GM21381 (cell line): ENCODE measurements around the gene PARVB.

Source experiments
- ATAC-seq: cut with Tn5 transposase; IDR thresholded peaks from one replicate; pipeline ENCODE4 v1.9.1; 2021; ENCODE audit warnings: mild to moderate bottlenecking, moderate library complexity; ENCODE audit not compliant: unreplicated experiment

PARVB gene

DNA sequence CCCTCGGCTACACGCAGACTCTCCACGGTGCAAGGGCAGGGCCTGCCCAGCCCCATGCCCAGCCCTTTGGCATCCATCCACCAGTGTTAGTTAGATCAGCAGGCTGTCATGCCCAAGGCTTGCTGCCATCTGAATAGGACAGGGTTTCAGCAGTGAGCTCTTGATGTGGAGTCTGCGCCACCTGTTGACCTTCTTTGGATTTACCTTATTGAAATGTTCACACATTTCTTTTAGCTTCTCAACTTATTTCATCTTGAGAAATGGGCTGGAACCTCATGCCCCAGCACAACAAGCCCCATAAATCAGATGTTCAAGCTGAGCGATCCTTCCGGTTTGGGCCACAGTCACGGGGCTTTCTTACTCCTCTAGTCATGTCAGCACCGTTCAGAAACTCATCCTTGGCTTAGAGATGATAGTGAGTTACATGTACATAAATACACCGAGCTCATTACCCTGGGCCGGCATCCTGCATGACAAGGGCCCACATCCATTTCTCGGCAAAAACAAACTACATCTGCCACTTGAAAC is 61.7 kb downstream of the PARVB start:
- ATAC-seq: no peak

DNA sequence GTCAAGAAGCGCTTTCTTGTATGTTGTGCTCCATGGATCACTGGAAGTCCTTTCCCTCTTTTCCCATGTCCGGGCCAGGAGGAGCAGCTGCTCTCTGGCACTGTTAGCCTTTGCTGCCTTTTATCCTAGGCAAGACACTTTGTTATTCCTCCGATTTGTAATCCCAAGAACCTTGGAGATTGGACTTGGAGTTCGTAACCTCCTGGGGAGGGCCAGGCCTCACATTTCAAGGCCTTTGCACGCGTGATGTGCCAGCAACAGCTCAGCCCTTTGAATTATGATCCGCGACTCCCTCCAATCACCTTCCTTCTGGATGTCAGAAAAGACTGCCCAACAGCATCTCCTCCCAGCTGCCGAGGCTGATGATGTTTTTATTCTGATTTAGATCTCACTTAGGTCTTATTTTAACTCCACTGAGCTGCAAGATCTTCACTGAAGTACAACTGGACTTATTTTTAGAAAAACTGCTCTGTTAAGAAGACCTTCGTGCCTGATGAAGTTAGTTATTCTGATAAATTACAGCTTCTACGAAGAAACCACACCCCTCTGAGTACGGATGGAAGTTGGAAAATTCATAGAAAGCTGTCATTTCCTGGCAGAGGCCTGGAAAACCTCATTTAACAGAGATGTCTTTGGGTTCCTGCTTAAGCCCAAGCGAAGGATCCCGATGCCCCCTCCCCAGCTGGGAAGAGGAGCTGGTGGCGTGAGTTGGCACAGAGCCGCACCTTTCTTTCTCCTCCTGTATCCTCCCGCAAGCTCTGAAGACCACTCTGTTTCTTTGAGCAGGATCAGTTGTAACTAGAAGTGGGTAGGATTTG is 62.4 kb downstream of the PARVB start:
- no peak for ATAC-seq

DNA sequence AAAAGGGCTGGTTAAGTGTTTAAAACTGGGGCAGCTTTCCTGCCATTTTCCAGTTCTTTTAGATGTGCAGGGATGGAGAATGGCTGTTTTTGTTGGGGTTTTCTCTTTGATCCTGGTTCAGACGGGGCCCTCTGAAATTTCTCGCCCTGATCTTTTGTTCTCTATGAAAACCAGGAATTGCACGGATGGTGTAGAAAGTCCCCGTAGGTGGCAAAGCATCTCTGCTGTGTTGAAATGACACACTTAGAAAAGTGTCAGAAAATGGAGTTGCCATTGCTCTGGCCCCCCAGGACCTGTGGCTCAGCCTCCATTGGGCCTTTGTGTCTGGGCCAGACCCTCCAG is 63.0 kb downstream of the PARVB start:
- no peak for ATAC-seq

DNA sequence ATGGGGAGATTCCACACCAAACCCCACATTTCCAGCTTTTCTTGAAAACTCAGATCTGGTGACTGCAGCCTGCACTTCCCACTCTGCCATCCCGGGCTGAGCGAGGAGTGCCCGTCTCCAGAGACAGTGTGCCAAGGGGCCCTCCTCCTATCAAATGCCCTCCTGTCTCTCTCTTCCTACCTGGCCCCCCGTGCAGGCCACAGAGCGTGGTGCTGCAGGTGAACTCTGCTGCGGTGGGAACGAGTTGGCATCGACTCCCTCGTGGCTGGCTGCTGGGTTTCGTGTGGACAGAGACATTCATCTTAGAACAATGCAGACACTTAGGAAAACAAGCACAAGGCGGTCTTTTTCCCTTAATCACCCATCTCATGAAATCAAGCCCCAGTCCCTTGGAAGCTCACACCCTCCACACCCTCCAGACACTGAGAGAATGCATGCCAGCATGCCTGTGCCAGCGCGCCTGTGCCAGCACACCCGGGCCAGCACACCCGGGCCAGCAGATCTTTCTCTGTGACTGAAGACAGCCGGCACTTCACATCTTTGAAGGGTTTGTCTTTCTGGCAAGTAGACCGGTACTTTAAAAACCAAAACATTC is 65.0 kb downstream of the PARVB start:
- ATAC-seq: no peak

DNA sequence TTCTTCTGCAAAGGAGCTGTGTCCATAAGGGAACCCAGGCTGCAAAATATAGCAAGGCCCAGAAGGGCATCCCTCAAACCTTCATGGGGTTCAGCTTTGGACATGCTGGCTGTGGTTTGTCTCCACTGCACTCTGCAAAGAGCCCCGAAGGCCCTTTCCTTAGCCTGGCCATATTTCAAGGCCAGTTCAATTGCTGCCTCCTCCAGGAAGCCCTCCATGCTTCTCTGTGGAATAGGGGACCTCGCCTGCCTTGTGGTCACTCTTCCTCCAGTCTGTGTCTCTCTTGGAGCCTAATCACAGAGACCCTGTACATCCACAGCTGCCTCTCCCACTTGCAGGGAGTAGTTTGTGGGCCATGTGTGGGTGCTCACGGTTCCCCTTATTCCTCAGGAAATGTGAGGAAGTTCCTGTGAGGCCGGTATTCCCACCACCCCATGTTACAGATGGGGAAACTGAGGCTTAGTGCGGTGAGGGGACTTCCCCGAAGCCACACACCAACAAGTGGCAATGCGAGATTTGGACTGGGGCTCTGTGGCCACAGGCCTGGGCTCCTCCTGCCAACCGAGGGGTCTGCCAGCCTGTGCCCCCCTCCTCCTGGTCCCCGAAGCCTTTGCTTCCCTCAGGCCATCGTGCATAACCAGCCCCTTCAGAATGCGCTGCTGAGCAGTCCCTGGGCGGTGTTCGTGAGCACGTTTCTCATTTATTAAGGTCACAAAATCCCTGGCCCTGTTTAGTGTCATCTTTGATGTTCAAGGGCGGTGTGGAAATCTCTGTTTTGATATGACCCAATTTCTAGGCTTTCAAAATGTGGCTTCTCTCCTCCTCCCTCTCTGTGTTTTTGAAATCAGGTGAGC is 65.8 kb downstream of the PARVB start:
- no peak for ATAC-seq

DNA sequence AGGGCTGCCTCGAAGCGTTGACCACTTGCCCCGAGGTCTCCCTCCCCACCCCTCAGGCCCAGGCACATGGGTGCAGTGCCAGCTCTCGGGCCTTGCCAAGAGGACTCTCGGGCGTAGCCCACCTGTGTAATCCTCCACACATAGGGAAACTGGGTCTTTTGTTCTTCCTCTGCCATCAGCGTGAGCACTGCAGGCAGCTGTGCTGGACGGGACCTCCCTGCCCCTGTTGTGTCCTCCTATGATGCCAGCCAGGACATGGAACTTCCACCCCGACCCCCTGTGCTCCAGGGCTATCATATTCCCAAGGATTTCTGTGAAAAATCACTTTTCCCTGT is 66.4 kb downstream of the PARVB start:
- ATAC-seq: no peak

DNA sequence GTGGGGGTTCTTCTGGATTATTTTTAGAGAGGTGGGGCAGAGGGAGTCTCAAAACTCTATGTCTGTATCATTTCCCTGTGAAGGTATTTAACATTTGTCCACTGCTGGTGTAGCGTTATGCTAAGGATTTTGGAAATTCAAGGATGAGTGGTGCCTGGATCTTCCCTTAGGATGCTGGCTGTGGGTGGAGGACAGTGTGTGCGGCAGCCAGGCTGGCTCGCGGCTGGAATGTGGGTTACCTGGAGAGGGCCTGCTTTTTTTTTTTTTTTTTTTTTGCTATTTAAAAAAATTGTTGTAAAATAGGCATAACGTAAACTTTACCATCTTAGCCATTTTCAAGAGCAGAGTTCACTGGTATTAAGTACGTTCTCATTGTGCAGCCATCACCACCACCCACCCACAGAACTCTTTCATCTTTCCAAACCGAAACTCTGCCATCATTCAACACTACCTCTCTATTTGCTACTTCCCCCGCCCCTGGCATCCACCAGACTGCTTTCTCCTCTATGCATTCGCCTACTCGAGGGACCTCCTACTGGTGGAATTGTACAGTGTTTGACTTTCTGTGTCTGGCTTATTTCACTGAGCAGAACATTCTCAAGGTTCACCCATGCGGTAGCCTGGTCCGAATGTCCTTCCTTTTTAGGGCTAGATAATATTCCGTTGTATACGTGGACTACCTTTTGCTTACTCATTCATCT is 67.1 kb downstream of the PARVB start:
- ATAC-seq: no peak

DNA sequence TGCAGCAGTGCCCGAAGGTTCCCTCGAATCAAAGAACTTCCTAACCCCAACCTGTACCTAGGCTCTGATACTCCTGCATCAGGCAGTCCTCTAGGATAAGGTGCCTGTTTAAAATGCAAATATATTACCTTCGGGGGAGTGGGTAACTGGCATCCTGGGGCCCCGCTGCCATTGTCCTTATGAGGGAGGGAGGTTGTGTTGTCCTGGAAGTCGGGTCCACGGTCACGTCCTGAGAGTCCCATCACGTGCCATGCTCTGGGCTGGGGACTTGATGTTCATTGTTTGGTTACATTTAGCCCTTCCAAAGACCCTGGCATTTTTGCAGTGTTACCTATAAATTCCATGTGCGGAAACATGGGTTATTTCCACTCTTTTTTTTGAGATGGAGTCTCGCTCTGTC is 67.6 kb downstream of the PARVB start:
- ATAC-seq: no peak

DNA sequence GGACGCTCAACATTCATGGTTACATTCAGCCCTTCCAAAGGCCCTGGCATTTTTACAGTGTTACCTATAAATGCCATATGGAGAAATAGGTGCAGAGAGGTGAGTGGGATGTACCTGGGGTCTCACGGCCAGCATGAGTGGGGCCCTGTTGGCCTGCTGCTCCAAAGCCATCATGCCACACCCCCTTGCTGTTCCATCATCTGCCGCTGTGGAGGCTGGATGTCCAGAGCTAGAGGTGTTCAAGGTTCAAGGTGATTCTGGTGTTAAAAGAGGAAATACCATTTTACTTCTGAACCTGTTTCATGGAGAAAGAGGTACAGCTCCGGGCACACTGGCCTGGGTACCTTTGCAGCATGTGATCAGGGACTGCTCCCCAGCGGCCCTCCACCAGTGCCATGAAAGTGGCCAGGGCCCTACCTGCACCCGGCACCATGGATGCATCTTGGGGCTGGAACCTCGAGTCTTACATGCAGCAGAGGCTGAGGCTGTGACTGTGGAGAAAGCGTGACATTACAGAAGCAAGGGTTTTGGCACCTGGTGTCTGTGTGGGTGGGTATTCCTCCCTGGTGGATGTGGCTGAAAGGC is 68.6 kb downstream of the PARVB start:
- ATAC-seq: no peak

DNA sequence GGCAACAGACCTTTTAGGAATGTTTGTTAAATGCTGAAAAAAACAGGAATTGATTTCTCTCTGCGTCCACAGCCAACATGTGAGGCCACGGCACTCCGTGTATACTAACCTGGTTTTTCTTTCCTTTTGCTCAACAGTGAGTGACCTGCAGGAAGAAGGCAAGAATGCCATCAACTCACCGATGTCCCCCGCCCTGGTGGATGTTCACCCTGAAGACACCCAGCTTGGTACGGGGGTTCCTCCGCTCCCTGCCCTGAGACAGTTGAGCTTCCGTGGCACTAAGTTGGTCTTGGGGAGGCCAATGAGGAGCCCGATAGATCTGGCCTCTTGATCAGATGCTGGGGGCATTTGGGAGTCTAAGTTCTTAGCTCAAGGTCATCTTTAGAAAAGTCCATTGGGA is 69.7 kb downstream of the PARVB start:
- no peak for ATAC-seq

DNA sequence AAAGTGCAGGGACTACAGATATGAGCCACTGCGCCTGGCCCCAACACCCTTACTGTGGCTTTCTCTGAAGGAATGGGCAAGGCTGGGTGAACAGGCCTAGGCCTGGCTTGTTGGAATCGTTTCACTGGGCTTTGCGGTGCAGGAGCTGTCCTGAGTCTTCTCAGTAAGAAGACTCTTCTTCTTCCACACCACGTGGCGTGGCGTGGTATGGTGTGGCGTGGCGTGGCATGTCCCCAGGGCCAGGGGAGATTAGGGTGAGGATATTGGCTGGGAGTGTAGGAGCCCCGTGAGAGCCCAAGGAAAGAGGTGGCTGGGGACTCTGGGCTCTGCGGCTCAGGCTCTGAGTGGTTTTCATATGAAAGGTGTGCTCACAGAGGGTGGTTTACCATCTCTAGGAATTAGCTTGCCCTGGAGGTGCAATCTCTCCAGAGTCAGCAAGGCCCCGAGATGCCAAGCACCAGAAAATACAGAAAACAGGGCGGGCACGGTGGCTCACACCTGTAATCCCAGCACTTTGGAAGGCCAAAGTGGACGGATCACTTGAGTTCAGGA is 70.7 kb downstream of the PARVB start:
- ATAC-seq: no peak

DNA sequence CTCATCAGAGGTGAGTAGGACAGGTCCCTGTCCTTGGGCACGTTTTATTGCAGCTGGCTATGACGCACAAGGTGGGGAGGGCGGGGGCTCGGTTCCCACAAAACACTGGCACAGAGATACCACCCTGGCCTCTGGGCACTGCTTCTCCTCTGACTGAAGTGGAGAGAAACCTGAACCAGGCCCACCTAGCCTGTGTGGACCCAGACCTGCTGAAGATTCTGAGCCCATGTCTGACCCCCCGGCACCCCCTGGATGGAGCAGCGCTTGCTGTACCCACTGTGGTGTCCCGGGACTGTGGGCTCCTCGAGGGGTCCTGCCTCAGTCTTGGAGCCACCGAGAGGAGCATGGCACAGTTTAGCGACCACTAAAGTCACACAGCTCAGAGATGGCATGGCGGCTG is 72.6 kb downstream of the PARVB start:
- ATAC-seq: no peak

DNA sequence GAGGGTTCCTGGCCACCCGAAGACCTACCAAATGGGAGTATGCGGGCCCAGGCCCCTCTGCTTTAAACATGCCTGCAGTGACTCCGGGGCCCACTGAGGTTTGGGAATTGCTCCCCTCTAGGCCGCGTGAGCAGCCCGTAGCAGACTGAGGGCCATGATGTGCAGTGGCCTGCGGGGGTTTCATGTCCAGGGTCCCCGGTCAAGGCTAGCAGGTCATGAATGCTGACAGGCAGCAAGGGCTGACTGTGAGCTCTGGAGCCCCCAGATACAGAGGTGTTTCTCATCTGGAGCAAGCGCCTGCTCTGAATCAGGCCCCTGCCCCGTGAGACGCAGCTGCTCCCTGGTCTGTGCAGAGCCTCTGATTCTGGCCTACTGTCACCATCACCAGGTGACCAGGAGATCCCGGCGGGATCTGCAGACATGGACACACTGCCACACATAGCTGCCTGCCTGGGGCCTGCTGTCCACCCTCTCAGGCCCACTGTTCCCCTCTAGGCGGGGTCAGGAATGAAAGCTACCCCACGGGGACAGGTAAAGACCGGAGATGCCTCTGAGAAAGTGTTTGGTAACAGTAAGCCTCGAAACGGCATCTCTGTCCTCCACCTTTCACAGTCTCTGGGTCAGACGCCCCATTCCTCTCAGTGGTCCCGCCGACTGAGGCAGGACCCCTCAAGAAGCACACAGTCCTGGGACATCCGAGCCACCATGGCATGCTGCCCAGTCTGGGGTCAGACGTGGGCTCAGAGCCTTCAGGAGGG is 73.3 kb downstream of the PARVB start:
- ATAC-seq: no peak

DNA sequence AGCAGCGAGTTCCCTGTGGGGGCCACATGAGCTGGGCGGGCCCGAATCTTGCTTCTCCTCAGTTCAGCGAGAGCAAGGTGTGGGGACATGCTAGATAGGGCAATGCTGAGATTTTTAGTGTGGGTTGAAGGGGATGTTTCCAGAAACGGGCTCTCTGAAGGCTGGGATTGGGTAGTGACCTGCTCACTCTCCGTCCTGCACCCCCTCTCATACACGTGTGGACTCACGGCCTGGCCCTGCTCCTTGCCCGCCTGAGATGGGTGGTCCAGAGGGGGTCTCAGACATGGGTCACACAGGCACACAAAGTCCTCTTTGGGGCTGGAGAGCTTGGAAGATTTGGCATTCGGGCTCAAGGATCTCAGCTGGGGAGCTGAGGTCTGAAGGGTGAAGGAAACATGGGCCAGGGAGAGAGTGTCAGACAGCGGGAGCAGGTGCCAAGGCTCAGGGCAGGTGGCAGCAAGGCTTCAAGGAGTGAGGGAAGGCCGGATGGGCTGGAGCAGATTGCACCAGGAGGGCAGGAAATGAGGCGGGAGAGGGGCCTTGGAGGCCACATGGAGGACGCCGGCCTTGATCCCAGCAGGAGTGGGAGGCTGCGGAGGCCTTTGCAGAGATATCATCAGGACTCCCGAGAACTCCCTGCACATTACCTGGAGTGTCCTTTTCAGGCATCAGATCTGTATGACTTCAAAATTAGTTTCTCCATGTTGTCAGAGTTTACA is 74.1 kb downstream of the PARVB start:
- no peak for ATAC-seq

DNA sequence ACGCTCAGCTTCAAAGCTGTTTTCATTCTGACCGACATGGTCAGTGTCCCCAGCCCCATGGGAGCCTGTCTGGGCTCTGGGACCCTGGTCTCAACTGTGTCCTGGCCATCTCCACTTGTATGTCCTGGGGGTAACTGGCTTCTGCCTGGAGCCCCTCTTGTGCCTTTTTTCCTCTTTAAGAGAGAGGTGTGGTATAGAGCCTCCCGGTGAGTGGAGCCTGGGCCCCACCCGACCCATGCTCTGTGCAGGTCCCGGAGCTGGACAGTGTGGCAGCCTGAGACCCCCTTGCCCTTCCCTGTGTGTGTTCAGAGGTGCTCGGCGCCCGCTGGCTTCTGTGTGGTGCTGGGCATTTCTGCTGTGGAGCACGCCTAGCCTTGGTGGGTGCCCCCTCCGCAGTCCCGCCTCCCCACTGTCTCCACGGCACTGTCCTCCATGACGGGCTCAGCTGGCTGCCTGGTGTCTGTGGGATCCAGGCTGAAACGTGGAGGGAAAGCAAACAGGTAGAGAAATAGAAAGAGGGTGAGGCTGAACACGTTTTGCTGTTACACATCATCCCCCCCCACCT is 74.9 kb downstream of the PARVB start:
- no peak for ATAC-seq

DNA sequence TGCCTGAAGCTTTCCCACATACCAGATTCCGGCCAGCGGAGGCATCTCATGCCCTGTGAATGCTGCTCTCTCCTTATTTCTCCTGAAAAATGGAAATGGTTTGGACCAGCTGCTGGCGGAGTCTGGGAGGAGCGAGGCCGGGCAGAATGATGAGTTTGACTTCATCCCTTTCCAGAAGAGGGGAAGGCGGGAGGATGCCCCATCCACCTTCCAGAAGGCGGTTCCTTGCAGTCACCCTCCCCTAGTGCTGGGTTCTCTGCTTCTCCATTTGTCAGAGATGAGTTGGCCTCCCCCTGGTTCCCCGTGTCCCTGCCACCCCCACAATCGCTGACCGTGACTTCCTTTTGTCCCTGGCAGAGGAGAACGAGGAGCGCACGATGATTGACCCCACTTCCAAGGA is 75.6 kb downstream of the PARVB start:
- ATAC-seq: no peak

DNA sequence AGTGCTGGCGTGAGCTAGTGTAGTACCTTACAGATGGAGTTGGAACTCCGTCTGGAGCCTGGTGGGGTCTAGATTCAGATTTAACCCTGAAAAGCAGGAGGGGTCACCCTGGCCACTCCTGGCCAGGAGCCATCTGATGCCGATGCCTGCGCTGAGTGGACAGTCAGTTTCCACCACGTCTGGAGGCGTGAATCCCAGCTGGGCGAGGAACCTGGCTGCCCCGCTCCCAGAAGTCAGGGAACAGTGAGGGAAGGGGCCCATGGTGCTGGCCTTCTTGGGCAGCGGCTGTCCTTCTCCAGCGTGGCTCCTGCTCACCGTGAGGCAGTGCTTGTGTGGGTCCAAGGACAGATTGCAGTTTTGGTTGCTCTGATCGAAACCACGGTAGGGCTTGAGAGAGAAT is 76.3 kb downstream of the PARVB start:
- no peak for ATAC-seq

DNA sequence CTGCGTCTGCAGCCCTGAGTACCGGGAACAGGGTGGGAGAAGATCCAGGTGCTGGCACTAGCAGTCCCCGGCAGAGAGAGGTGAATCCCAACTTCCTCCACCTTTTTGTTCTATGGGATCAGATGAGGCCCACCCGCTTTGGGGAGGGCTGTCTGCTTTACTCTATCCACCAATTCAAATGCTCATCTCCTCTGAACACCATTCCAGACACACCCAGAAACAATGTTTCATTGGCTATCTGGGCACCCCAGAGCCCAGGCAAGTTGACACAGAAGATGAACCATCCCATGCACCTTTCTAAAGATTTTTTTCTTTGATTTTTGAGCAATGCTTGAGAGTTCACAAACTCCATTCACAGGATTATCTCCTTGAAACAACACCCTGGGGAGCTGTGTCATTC is 78.0 kb downstream of the PARVB start:
- ATAC-seq: no peak

DNA sequence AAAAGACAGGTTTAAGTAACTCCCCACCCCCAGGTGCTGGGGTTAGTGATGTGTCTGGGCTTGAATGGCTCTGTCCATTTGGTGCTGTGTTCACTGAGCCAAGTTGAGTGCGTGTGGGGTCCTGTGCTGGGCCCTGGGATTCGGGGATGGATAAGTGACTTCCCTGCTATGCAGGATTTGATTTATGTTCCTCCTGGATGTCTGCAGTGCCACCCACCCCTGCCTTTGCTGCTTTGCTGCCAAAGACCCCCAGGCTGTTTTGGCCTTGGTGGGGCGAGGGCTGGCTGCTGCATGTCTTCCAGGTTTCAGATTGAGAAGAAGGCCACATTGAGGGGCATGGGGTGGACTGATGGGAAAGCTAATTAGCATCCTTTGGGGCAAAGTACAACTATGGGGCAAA is 78.8 kb downstream of the PARVB start:
- ATAC-seq: no peak
